Jurkat, Clone E6-1 (cell line): ENCODE data around the gene STK33.

Source experiments
- DNase-seq: peaks from one replicate; pipeline ENCODE4 v3.0.0-alpha.2; 2011; ENCODE audit warnings: low read depth, low spot score
- H3K4me3 ChIP-seq: 2 replicates; pipeline ENCODE4 v1.5.1; 2011; ENCODE audit warnings: mild to moderate bottlenecking, low read length, control low read depth, moderate library complexity

Gene STK33

GRCh38 chr11:8564526-8564925, 29.5 kb downstream of the STK33 start:
- no peak for DNase-seq
- H3K4me3 ChIP-seq: no peak overlapping the region

- no peak for DNase-seq
- H3K4me3 ChIP-seq: no peak overlapping the region
Observed at GRCh38 chr11:8561461-8561860, 32.6 kb downstream of the STK33 start.

GRCh38 chr11:8558436-8558835, 35.6 kb downstream of the STK33 start:
- DNase-seq: no peak

GRCh38 chr11:8545698-8546366, 48.2 kb downstream of the STK33 start:
- no peak overlapping the region for H3K4me3 ChIP-seq
- DNase-seq: no peak

More at GRCh38 chr11:8558436-8558835, 35.6 kb downstream of the STK33 start:
- H3K4me3 ChIP-seq: no peak overlapping the region

GRCh38 chr11:8544807-8545206, 49.2 kb downstream of the STK33 start:
- H3K4me3 ChIP-seq: no peak overlapping the region
- no peak for DNase-seq

GRCh38 chr11:8543278-8543677, 50.8 kb downstream of the STK33 start:
- DNase-seq: no peak

GRCh38 chr11:8541448-8541847, 52.6 kb downstream of the STK33 start:
- no peak for DNase-seq
- no peak overlapping the region for H3K4me3 ChIP-seq

More at GRCh38 chr11:8543278-8543677, 50.8 kb downstream of the STK33 start:
- no peak overlapping the region for H3K4me3 ChIP-seq

- H3K4me3 ChIP-seq: no peak overlapping the region
- DNase-seq: no peak
Observed at GRCh38 chr11:8533332-8533731, 60.7 kb downstream of the STK33 start.

- DNase-seq: no peak
- H3K4me3 ChIP-seq: no peak overlapping the region
Observed at GRCh38 chr11:8532475-8532874, 61.6 kb downstream of the STK33 start.

GRCh38 chr11:8531982-8532381, 62.0 kb downstream of the STK33 start:
- no peak for DNase-seq
- H3K4me3 ChIP-seq: no peak overlapping the region

- H3K4me3 ChIP-seq: no peak overlapping the region
- no peak for DNase-seq
Observed at GRCh38 chr11:8531312-8531711, 62.7 kb downstream of the STK33 start.

GRCh38 chr11:8527939-8528338, 66.1 kb downstream of the STK33 start:
- DNase-seq: no peak
- no peak overlapping the region for H3K4me3 ChIP-seq

GRCh38 chr11:8523396-8523795, 70.6 kb downstream of the STK33 start:
- DNase-seq: no peak
- no peak overlapping the region for H3K4me3 ChIP-seq

GRCh38 chr11:8512547-8512946, 81.5 kb downstream of the STK33 start:
- DNase-seq: no peak
- H3K4me3 ChIP-seq: no peak overlapping the region

- DNase-seq: no peak
- no peak overlapping the region for H3K4me3 ChIP-seq
Observed at GRCh38 chr11:8503910-8504364, 90.1 kb downstream of the STK33 start.

- H3K4me3 ChIP-seq: no peak overlapping the region
- no peak for DNase-seq
Observed at GRCh38 chr11:8501836-8502235, 92.2 kb downstream of the STK33 start.

GRCh38 chr11:8488395-8488794, 105.6 kb downstream of the STK33 start:
- H3K4me3 ChIP-seq: no peak overlapping the region
- DNase-seq: no peak

GRCh38 chr11:8487261-8487660, 106.8 kb downstream of the STK33 start:
- H3K4me3 ChIP-seq: no peak overlapping the region
- DNase-seq: no peak

- no peak for DNase-seq
- no peak overlapping the region for H3K4me3 ChIP-seq
Observed at GRCh38 chr11:8484251-8484650, 109.8 kb downstream of the STK33 start.

- no peak for DNase-seq
- H3K4me3 ChIP-seq: no peak overlapping the region
Observed at GRCh38 chr11:8480858-8481257, 113.2 kb downstream of the STK33 start.

- no peak for DNase-seq
Observed at GRCh38 chr11:8477680-8478079, 116.3 kb downstream of the STK33 start.

More at GRCh38 chr11:8477680-8478079, 116.3 kb downstream of the STK33 start:
- H3K4me3 ChIP-seq: no peak overlapping the region
